Heart left ventricle (tissue), 13 donors: ENCODE data around the gene CETP.

Experiments used
- CTCF ChIP-seq, 12 donors: fragments of 200-600 bp; sonication (generic) in 4 of 12; IDR thresholded peaks; one replicate each; pipeline versions ENCODE4 v1.5.0 to v1.8.0; 2018 to 2022; ENCODE audit warnings: antibody characterized with exemption in 12 of 12, mild to moderate bottlenecking in 5 of 12
- POLR2A ChIP-seq, 2 donors: fragments of 450-650 bp; IDR thresholded peaks; one replicate each; pipeline ENCODE4 v1.6.1; 2017; ENCODE audit warnings: antibody characterized with exemption in 2 of 2, mild to moderate bottlenecking in 2 of 2, moderate library complexity in 2 of 2
- donor health status: ischemic (EF 13 %, LVEDD 7.1; RV severe dilation, severe dysfunction).
- donor health status: DM: no; HTN: yes; CAD: no.
- donor health status: DM: no; HTN: no; CAD: no.
- donor health status: ischemic (EF 25% LVEDD 6.9; RV normal size, moderate dysfunction).
- donor health status: ischemic (EF 25% LVEDD 5.7; RV mildly dilated, moderate dysfunction).
- donor health status: ischemic (EF 35%, LVEDD 5.7; RV mildly dilated, moderate dysfunction).
- donor health status: nonischemic (EF 11% LVEDD 7.7; RV severe dilation, severe dysfunction).
- donor health status: DM: yes; HTN: yes; CAD: no.
- donor health status: PGD.
- donor health status: ischemic (EF 29% LVEDD 5.4; RV normal size, mild dysfunction).
- donor health status: nonischemic (EF 23%, LVEDD 6.1; RV moderate dilation, normal function).

DNA sequence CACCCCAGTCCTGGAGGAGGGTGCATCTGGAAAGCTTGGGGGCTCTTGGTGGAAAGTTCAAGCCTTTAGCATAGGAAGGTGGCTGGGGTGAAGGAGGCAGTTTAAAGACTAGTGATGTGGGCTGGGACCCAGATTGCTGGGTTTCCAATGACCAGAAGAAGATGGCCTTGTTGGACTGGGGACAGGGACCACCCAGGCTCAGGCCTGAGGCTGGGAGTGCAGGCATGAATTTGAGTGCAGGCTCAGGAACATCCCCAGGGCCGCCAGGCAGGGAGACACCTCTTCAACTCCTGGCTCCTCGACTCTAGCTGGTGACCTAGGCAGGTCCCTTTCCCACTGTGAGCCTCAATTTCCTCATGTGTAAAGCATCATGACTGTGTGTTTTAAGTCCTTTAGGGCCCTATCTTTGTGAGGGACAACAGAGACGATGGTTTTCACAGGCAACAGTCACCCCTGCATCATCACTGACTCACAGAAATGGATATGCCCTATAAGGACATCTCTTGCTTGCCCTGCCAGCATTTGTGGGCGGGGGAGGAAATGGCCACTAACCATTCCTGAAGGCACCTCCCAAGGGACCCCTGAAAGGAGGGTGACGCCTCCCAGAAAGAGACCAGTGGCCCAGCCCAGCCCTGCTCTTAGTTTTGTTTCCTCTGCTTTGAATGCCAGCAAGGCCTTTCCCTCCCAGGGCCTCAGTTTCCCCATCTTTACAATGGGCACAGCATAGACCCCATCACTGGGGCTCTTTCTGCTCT is 38.7 kb downstream of the CETP start:
- no peak for TF ChIP-seq CTCF (IDR thresholded peaks at IDR 0.05)
- peak in 1 of 2 donors; percentile 45 for TF ChIP-seq POLR2A (IDR thresholded peaks at IDR 0.05)
